Muscle of back (tissue), 13 donors: ENCODE measurements around the gene MIS18A. TPM values are rescaled to one million over a fixed set of nuclear protein-coding genes. Genes with fewer than 3 reads are reported as not detected.
"Not testable (repeated sequence)": the region's sequence is repeated elsewhere in the genome, so short reads cannot be mapped to it uniquely, and the experiment has no call there.

Experiments used
- DNase-seq, 3 donors: peaks; one replicate each; pipeline versions ENCODE4 v3.0.0 to v3.0.0-alpha.2; 2013
- long read RNA-seq, 9 donors: transcript quantifications; one replicate each; lab custom pipeline, GENCODE V29; 2026
- polyA plus RNA-seq, 10 donors: library from polyadenylated mRNA; unstranded; fragments of 120-200 nt; gene quantifications; one replicate each; pipeline ENCODE4 v1.2.1, GENCODE V29; 2013; ENCODE audit not compliant: insufficient read length in 10 of 10

The MIS18A gene, protein sequence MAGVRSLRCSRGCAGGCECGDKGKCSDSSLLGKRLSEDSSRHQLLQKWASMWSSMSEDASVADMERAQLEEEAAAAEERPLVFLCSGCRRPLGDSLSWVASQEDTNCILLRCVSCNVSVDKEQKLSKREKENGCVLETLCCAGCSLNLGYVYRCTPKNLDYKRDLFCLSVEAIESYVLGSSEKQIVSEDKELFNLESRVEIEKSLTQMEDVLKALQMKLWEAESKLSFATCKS
- polyA plus RNA-seq, result 10 to 100 TPM in 7 of 10 donors, 1 to 10 TPM in 3; 8.4 to 18.2 (median 10.6) TPM
- long read RNA-seq, donor 1, transcript MIS18A-201 (5 exons, 1,575 nt), result major isoform, 12 of 12 reads
- long read RNA-seq, donor 1, partial matches to known transcripts, result 0 of 12 reads
- long read RNA-seq, donor 1, other reads (novel, unspliced or antisense), result 0 of 12 reads
- long read RNA-seq, donor 2, transcript MIS18A-201 (5 exons, 1,575 nt), result major isoform, 5 of 5 reads
- long read RNA-seq, donor 2, partial matches to known transcripts, result 0 of 5 reads
- long read RNA-seq, donor 2, other reads (novel, unspliced or antisense), result 0 of 5 reads
- long read RNA-seq, donor 3, result 0 reads
- long read RNA-seq, donor 4, transcript MIS18A-201 (5 exons, 1,575 nt), result major isoform, 10 of 10 reads
- long read RNA-seq, donor 4, partial matches to known transcripts, result 0 of 10 reads
- long read RNA-seq, donor 4, other reads (novel, unspliced or antisense), result 0 of 10 reads
- long read RNA-seq, donor 5, transcript MIS18A-201 (5 exons, 1,575 nt), result major isoform, 13 of 13 reads
- long read RNA-seq, donor 5, partial matches to known transcripts, result 0 of 13 reads
- long read RNA-seq, donor 5, other reads (novel, unspliced or antisense), result 0 of 13 reads
- long read RNA-seq, donor 6, transcript MIS18A-201 (5 exons, 1,575 nt), result major isoform, 12 of 12 reads
- long read RNA-seq, donor 6, partial matches to known transcripts, result 0 of 12 reads
- long read RNA-seq, donor 6, other reads (novel, unspliced or antisense), result 0 of 12 reads
- long read RNA-seq, donor 7, transcript MIS18A-201 (5 exons, 1,575 nt), result major isoform, 6 of 6 reads
- long read RNA-seq, donor 7, partial matches to known transcripts, result 0 of 6 reads
- long read RNA-seq, donor 7, other reads (novel, unspliced or antisense), result 0 of 6 reads
- long read RNA-seq, donor 8, transcript MIS18A-201 (5 exons, 1,575 nt), result major isoform, 16 of 16 reads
- long read RNA-seq, donor 8, partial matches to known transcripts, result 0 of 16 reads
- long read RNA-seq, donor 8, other reads (novel, unspliced or antisense), result 0 of 16 reads
- long read RNA-seq, donor 9, result 0 reads

DNA sequence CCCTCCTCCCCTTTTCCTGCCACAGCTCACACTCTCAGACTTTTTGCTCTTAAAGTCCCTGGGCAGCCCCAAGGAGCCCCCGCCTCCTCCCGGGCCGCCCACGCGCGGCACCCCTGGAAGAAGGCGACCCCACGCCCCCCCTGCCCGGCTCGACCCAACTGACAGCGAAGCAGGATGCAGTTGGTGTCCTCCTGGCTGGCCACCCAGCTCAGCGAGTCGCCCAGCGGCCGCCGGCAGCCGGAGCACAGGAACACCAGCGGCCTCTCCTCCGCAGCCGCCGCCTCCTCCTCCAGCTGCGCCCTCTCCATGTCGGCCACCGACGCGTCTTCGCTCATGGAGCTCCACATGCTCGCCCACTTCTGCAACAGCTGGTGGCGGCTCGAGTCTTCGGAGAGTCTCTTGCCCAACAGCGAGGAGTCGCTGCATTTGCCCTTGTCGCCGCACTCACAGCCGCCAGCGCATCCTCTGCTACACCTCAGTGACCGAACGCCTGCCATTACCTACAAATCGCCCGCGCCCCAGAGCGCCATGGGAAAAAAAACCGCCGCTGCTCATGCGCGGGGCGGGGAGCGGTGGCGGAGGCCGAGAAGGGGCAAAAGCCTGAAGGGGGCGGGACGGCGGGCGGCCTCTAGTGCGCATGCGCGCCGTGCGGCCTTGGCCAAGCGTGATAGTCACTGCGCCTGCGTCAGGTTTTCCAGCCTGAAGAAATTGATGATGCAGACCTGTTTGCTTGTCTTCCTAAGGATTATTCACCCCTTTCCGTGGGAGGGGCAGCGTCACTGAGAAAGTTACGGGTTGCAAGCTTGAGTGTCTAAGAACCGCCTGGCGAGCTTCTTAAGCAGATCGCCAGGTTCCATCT, at the start of gene MIS18A:
Gene MIS18A, minus strand, starts transcription at position 532 of the 859 bp plus-strand sequence. Its CDS starts 35 bp downstream, at position 497.
- peak; percentile 95 to 98 (median 97) for DNase-seq

DNA sequence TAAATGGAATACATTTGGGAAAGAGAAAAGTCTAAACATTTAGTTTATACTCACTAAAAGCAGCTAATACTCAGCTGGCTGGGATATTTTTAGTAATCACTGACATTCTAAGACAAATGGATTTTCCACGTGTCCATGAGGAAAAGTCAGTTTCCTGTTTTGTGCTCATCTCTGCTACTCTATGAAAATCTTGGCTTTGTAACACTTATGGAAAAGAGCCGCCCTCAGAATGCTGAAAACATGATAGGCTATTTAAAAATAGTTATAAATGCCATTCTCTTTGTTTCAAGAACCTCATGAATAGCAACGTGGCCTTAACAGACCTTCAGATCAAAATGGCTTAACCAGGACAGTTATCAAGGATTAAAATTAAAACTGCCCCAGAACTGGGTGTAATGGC, 49.7 kb upstream of the MIS18A start:
- DNase-seq, result peak; percentile 68 to 83 (median 79)

DNA sequence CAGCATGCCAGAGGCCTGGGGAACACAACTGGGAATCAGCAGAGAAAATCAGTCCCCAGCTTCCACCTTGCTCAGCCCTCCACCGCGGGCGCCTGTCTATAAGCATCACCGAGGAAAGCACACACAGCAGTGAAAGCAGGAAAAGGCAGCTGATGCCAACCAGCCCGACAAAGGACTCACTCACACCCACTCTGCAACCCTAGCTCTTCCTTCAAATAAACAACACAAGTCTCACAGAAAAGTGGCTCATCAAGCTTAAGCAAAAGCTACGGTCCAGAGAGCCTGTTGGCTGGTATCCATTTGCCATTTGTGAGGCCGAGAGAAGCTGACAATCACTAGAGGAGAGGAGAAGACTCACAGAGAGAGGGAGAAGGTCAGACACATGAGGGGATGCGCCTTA, 46.9 kb upstream of the MIS18A start:
- DNase-seq, result no peak

DNA sequence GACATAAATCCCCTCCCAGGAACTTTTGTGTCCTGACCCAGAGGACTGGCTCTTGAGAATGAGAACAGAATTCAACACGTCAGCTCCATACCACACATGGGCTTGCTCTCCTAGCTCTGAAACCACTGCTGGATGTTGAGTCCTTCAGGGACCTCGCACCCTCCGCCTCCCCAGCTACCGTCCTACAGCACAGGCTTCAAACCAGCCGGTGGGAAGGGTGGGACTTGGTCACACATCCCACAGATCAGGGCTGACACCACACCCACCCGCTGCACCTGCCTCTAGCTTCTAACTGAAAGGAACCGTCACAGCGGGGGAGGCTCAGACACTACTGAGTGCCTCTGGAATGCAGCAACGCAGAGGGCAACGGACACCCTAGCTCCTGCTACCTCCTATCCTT, 43.8 kb upstream of the MIS18A start:
- DNase-seq, result no peak

DNA sequence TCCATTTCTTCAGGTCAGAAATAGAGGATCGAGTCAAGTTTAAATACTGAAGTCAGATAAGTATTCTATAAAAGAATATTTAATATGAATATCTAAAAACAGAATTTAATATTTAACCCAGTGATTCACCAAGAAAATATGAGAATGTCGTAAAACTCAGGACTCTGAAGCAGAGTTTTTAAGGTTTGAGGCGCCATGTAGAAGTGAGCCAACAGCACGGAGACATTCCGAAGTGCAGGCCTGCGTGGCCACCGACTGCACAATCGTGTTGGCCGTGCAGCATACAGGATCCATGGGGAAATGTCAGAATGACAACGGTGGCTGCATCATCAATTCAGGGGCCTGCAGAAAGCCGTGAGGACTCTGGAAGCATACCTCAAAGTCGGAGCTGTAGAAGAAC, 43.3 kb upstream of the MIS18A start:
- no peak for DNase-seq

DNA sequence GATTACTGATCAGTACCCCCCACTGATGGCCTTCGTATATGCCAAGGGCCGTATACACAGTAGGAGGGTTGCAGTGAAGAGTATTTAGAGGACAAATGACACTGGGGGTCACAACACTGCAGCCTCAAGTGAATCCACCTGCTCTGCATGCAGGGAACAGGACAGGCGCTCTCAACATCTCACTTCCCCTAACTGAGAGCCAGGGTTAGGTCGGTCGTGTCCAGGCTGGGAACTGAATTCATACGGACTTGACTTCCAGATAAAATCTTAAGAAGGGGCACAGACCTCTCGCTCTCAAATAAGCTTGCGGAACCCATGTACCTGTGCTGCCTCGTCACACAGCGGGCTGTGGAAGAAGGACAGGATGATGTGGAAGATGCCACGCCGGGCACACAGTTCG, 42.6 kb upstream of the MIS18A start:
- no peak for DNase-seq

DNA sequence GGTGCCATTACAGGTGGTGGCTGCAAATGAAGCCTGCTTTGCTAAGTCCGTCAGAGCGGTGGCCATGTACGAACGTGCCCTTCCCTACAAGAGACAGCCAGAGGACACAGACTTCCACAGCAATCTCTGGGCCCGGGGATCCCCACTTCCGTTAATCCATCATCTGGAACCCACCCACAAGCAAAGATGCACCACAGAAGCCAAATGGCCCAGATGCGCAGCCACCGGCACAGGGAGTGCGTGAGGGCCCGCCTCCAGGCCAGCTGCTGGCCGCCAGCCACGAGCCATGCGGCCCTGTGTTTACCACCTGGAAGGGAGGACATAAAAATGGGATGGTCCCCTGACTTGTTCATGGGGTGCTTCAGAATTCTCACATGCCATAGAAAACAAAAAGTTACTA, 41.9 kb upstream of the MIS18A start:
- DNase-seq, result no peak

DNA sequence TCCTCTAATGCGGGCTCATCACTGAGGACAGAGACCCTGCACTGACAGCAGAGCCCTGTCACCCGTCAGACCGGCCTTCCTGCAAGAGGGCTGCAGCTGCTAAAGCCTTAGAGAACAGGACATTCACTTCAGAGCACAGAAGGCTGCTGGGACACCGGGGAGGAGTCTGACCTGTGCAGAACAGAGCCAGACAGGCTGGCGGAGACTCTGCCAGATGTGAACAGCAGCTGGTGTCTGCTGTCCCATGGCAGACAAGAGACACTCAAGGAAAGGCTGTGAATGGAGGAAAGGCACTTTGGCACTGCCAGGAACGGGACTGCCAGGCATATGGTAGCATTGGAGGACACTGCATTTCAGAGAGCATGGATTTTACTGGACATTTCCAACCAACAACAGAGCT, 41.2 kb upstream of the MIS18A start:
- no peak for DNase-seq

DNA sequence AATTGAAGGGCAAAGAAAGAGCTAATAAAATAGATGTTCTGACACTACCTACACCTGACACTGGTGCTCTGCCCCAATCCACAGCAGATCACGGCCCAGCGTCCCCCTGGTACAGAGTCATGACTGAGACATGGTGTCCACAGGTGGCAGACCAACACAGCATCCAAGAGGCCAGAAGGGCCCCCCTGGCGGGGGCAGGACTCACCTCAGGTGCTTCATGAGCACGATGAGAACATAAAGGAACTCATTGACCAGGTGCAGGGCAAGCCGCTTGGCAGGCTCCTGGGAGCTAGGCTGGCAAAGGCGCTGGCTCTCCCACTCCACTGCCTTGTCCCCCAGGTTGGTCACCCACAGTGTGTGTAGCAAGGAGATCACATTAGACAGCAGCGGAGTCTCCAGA, 40.2 kb upstream of the MIS18A start:
- no peak for DNase-seq

DNA sequence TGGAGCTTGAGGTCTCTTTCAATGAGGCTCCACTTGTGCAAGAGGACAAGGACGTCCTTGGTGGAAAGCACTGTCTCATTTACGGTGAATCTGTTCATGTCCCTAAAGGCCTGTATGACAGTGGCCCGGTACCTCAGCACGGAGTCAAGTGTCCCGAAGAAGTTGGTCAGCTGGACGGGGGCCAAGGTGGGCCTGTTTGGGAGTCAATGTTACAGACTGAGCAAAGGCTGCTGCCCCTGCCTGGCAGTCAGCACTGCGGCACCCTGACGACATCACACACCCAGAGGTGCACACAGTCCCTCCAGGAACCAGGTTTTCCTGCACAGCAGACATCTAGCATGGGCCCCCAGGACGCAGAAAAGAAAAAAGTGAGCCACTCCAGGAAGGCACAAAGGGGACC, 38.9 kb upstream of the MIS18A start:
- DNase-seq, result no peak

DNA sequence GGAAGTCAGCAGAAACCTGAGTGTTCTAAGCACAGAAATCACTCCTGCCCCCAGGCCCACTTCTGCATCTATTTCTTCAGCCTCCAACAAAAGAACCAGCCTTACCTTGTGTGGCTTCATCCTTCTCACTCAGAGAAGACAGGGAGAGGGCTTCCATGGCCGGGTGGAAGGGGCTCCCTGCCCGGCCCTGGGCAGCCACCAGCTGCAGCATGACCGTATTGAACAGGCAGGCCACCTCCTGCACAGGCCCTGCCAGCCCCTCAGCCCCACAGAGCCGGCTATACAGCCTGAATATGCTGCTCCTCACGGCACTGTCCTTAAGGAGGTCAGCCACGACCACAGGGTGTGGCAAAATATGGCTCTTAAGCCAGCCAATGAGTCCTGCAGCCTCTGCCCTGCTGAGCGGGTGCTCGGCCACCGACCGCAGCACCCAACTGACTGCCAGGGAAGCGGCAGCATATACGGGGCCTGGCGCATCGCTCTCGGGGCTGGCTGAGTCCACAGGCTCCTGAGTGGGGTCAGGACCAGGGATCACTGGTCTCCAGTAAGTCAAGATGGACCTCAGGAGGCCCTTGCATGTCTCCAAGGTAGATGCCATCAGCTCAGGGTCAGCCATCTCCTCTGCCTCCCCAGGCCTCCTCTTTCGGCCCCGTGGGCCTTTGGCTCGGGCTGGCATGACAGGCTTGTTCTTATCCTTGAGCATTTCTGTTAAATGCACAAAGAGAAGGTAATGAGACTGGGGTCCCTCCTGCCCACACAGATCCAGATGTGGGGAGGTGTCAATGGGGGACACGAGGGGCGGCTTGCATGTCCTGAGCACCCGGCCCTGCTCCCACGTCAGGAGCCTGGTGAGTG, 37.7 kb upstream of the MIS18A start:
- no peak for DNase-seq

DNA sequence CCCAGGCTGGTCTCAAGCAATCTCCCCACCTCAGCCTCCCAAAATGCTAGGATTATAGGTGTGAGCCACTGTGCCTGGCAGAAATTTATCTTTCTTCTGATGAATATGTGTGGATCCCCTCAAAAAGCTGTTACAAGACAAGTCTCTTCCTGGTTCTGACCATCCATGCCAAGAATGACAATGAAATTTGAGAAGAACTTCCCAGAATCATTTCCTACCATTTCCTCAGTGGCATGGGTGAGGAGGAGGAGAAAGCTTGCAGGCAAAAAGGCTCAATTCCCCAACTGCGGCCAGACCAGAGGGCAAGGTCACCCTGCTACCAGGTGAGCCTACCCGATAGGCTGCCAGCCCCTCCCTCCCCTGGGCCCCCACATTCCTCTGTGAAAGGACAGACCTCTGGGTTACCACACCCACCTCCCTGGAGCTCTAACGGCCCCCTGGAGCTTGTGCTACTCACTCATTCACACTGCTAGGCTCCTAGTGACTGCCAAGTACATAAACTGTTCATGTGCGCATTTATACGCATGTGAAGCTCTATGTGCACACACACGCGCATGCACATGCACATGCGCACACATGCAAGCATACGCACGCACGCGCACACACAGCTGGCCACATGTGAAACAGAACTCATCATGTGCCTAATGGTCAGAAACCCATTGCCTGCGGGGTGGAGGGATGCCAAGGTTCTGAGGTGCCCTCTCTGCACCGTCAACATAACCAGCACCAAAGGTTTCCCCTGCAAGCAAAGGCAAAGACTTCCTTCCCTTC, 36.8 kb upstream of the MIS18A start:
- no peak for DNase-seq

DNA sequence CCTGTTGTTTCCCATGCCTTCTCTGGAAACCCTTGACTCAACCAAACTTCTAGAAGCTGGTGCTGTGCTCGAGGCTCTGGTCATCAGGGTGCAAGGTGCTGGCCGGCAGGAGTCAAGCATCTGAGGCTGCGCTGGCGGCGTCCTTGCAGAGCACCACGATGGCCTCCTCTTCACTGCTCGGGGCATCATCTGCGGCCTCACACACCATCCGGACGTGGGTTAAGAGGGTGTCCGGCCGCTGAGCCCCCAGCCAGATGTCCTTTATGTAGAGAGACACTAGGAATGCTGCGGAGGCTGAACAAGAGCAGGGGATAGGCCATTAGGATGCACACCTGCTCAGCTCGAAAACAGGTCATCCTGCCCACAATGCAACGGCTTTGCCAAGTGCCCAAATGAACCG, 36.0 kb upstream of the MIS18A start:
- no peak for DNase-seq

DNA sequence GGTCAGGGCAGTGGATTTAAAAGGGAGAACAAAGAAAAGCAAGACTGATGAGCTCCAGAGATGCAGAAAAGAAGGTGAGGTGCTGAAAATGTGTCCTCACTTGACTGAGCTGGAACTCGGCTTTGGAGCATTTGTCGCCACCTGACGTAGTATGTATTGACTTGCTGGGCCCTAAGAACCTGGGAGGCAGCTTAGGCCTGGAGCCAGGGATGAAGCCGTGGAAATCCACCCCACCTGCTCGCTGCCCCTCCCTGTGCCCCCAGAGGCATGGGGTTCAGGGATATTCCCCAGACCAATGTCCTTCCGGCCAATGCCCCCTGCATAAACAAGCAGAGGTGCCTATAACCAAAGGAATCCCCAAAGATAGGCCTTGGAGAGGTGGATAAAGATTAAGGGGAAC, 34.1 kb upstream of the MIS18A start:
- no peak for DNase-seq

DNA sequence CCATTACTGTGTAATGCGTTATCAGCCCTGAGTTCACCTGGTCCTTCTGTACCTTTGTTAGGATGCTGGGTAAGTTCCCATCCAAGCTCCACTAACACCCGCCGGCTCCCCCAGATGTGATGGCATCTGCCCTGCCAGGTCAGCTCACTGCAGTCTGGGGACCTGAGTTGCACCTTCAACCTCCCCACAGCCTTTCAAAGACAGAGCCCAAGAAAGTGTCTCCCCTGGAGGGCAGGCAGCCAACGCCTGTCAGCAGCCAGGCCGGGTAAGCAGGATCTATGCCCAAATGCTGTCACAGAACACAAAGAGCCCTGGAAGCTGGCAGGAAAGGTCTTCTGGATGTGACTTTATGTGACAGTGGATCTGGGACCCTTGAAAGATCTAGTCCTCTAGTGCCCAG, 33.5 kb upstream of the MIS18A start:
- no peak for DNase-seq

DNA sequence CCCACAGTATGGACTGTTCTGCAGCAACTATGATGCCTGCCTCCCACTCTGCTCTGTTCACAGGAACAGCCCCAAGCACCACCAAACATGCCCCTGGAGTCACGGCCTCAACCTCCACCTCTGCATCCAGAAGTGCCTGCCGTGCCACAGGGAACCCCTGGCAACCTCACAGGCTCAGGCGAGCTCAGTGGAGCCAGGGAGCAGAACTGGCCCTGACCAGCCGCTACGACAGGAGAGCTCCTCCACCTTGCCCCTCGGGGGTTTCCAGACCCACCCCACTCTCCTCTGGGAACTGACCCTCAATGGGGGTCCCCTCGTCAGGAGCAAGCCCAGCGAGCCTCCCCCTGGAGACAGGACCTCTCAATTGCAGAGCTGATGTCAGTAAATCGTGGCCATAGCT, 32.8 kb upstream of the MIS18A start:
- no peak for DNase-seq

DNA sequence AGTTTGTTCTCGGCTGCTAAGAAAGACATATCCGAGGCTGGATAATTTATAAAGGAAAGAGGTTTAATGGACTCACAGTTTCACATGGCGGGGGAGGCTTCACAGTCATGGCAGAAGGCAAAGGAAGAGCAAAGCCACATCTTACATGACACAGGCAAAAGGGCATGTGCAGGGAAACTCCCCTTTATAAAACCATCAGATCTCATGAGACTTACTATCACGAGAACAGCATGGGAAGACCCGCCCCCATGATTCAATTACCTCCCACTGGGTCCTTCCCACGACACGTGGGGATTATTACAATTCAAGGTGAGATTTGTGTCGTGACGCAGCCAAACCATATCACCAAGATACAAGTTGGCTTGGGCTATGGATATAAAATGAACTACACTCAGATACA, 32.1 kb upstream of the MIS18A start:
- not testable (repeated sequence) for DNase-seq

DNA sequence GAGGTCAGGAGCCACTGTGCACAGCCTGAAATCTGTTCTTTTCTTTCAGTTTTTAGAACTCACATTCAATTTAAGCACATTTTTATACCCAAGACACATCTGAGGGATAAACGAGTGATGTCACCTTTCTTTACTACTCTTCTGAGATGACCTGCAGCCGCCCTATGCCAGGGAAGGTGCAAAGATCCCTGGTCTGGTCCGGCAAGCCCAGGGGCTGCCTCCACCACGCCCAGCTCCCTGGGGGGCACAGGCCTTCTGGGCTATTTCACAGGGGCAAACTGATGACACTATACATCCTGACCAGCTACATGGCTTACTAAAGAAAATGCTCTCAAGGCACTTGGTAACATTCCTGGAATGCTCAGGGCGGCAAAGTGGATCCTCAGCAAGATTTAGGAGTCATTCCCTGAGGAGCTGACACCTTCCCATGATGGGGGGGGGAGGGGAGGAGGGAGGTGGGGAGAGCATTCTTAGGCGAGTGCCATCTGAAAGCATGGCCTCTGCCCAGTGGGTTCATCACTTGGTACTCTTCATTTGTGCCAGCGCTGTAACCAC, 31.1 kb upstream of the MIS18A start:
- no peak for DNase-seq

DNA sequence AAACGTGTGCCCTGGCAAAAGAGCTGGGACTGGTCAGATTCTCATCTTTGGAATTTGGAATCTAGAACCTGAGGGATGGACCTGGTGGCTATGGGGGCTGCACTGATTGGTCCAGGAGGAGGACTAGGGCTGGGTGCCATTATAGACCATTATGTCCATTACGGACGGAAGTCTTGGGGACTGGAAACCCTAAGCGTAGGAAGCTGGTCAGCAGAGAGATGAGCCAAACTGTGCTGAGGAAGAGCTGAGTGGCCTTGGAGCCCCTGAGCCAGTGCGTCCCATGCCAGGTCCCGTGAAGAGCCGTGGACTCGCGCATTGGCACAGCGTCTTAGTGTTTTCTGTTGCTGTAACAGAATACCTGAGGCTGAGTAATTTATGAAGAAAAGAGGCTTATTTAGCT, 29.8 kb upstream of the MIS18A start:
- DNase-seq, result no peak
